Liver (tissue), 9 donors: ENCODE results near the gene DPYSL4. TPM values are rescaled to one million over a fixed set of nuclear protein-coding genes. Genes with fewer than 3 reads are reported as not detected.

Experiments used
- DNase-seq: peaks from one replicate; pipeline ENCODE4 v3.0.0-alpha.2; 2017; ENCODE audit warnings: low spot score
- H3K27ac ChIP-seq, 2 donors: one replicate each; pipeline ENCODE4 v1.7.0; 2013; ENCODE audit warnings: inconsistent platforms in 2 of 2, low read length in 2 of 2, control low read depth in 1 of 2, low read depth in 1 of 2, mild to moderate bottlenecking in 1 of 2
- H3K27me3 ChIP-seq, 4 donors: one replicate each; pipeline versions ENCODE4 v1.6.1 to v1.7.0; 2013; ENCODE audit warnings: low read length in 3 of 4, inconsistent platforms in 1 of 4, mild to moderate bottlenecking in 1 of 4, moderate library complexity in 1 of 4; ENCODE audit not compliant: control insufficient read depth in 4 of 4, insufficient read depth in 4 of 4
- H3K36me3 ChIP-seq, 4 donors: one replicate each; pipeline versions ENCODE4 v1.6.1 to v1.7.0; 2013; ENCODE audit warnings: low read length in 3 of 4, mild to moderate bottlenecking in 3 of 4, low read depth in 1 of 4, moderate library complexity in 1 of 4; ENCODE audit not compliant: control insufficient read depth in 4 of 4, insufficient read depth in 3 of 4
- H3K4me1 ChIP-seq, 4 donors: one replicate each; pipeline versions ENCODE4 v1.6.1 to v1.7.0; 2013; ENCODE audit warnings: low read length in 3 of 4, mild to moderate bottlenecking in 3 of 4, moderate library complexity in 1 of 4; ENCODE audit not compliant: control insufficient read depth in 4 of 4, insufficient read depth in 4 of 4
- H3K4me3 ChIP-seq, 3 donors: one replicate each; pipeline versions ENCODE4 v1.6.1 to v1.7.0; 2013; ENCODE audit warnings: low read length in 3 of 3, control low read depth in 1 of 3, low read depth in 1 of 3, mild to moderate bottlenecking in 1 of 3
- H3K9ac ChIP-seq, 2 donors: one replicate each; pipeline ENCODE4 v1.7.0; 2013; ENCODE audit warnings: low read length in 2 of 2, mild to moderate bottlenecking in 2 of 2, moderate library complexity in 2 of 2, control low read depth in 1 of 2, low read depth in 1 of 2
- H3K9me3 ChIP-seq, 4 donors: one replicate each; pipeline versions ENCODE4 v1.6.1 to v1.7.0; 2013; ENCODE audit warnings: low read length in 3 of 4; ENCODE audit not compliant: control insufficient read depth in 4 of 4
- CTCF ChIP-seq: fragments of 150-350 bp; IDR thresholded peaks from 2 replicates; pipeline ENCODE4 v1.5.1; 2017; ENCODE audit warnings: improper control_type of control experiment, low read depth, low read length; ENCODE audit not compliant: missing input control
- EGR1 ChIP-seq, 2 donors: IDR thresholded peaks; 2 replicates each; pipeline ENCODE4 v1.6.1; 2016 to 2018; ENCODE audit warnings: antibody characterized with exemption in 2 of 2, low read depth in 2 of 2
- FOXA1 ChIP-seq: IDR thresholded peaks from 2 replicates; pipeline ENCODE4 v1.6.1; 2016; ENCODE audit warnings: antibody characterized with exemption
- FOXA2 ChIP-seq: IDR thresholded peaks from 2 replicates; pipeline ENCODE4 v1.6.1; 2016; ENCODE audit warnings: antibody characterized with exemption
- GABPA ChIP-seq, 2 donors: IDR thresholded peaks in 1 of 2; conservative IDR thresholded peaks in 1 of 2; 2 replicates each; pipeline ENCODE4 v1.6.1; 2016; ENCODE audit warnings: antibody characterized with exemption in 2 of 2, mild to moderate bottlenecking in 1 of 2, moderate library complexity in 1 of 2
- HNF4A ChIP-seq, 2 donors: conservative IDR thresholded peaks; 2 replicates each; pipeline ENCODE4 v1.6.1; 2016; ENCODE audit warnings: antibody characterized with exemption in 2 of 2, mild to moderate bottlenecking in 2 of 2
- HNF4G ChIP-seq: IDR thresholded peaks from 2 replicates; pipeline ENCODE4 v1.6.1; 2016; ENCODE audit warnings: antibody characterized with exemption
- JUND ChIP-seq, 2 donors: IDR thresholded peaks; 2 replicates each; pipeline ENCODE4 v1.6.1; 2016; ENCODE audit warnings: antibody characterized with exemption in 2 of 2
- NR2F2 ChIP-seq: IDR thresholded peaks from 2 replicates; pipeline ENCODE4 v1.6.1; 2016; ENCODE audit warnings: antibody characterized with exemption
- RAD21 ChIP-seq, 2 donors: IDR thresholded peaks; 2 replicates each; pipeline ENCODE4 v1.6.1; 2016; ENCODE audit warnings: antibody characterized with exemption in 2 of 2, mild to moderate bottlenecking in 2 of 2
- RXRA ChIP-seq, 2 donors: IDR thresholded peaks; 2 replicates each; pipeline ENCODE4 v1.6.1; 2017 to 2018; ENCODE audit warnings: antibody characterized with exemption in 2 of 2, mild to moderate bottlenecking in 1 of 2
- SP1 ChIP-seq: IDR thresholded peaks from 2 replicates; pipeline ENCODE4 v1.6.1; 2018; ENCODE audit warnings: antibody characterized with exemption, mild to moderate bottlenecking
- TAF1 ChIP-seq: conservative IDR thresholded peaks from 2 replicates; pipeline ENCODE4 v1.6.1; 2016; ENCODE audit warnings: antibody characterized with exemption, mild to moderate bottlenecking
- YY1 ChIP-seq: IDR thresholded peaks from 2 replicates; pipeline ENCODE4 v1.6.1; 2016; ENCODE audit warnings: antibody characterized with exemption, mild to moderate bottlenecking
- WGBS: extraction: QIAGEN DNeasy Blood & Tissue Kit; methylation state at CpG from one replicate; pipeline ENCODE4 v1.1.7; 2013; 5-methylcytosine and 5-hydroxymethylcytosine counted together
- polyA plus RNA-seq, 2 donors: library from polyadenylated mRNA; stranded (reverse) in 1 of 2; unstranded in 1 of 2; fragments of 200-250 nt in 1 of 2; fragments of >200 nt in 1 of 2; fragmentation: Nextera tagmentation in 1 of 2; extraction: Ambion mirVana in 1 of 2; gene quantifications; one replicate each; pipeline versions ENCODE4 v1.2.1 to v1.2.3, GENCODE V29; 2013 to 2015
- total RNA-seq, 2 donors: library from RNA; depleted of rRNA; stranded (reverse); fragments of >200 nt; gene quantifications; one replicate each; pipeline ENCODE4 v1.2.3, GENCODE V29; 2014
- TF ChIP-seq, protein P1 (sequence below): IDR thresholded peaks from 2 replicates; pipeline ENCODE4 v1.6.1; 2016; ENCODE audit warnings: antibody characterized with exemption
- TF ChIP-seq, protein P2 (sequence below): IDR thresholded peaks from 2 replicates; pipeline ENCODE4 v1.6.1; 2016; ENCODE audit warnings: antibody characterized with exemption
- TF ChIP-seq, protein P3 (sequence below): IDR thresholded peaks from 2 replicates; pipeline ENCODE4 v1.6.1; 2016; ENCODE audit warnings: antibody characterized with exemption, mild to moderate bottlenecking
- TF ChIP-seq, protein P4 (sequence below): IDR thresholded peaks from 2 replicates; pipeline ENCODE4 v1.6.1; 2016; ENCODE audit warnings: antibody characterized with exemption
- donor health status: healthy.
- donor health status: healthy.
- donor health status: healthy.
- donor health status: healthy.
- donor health status: healthy.

The DPYSL4 gene
- total and polyA plus RNA-seq, 4 donors: 0.19 to 2.2 (median 0.26) TPM

DNA sequence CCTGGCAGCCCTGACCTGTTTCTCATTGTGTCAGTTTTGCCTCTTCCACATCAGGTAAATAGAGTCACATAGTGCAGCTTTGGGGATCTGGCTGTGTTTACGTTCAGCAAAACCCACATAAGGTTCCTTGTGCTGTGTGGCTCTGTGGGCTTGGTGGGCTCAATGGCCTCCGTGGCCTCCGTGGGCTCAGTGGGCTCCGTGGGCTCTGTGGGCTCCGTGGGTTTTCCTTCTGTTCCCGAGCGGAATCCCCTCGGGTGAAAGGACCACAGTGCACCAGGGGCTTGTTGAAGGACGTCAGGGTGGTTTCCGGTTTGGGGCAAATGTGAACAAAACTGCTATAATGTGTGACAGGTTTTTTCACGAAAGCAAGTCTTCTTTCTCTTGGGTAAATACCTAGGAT lies 12.5 kb upstream of the DPYSL4 start:
- H3K4me1 ChIP-seq: no peaks in the 10 kb centered on the region
- no peak overlapping the region for H3K27ac ChIP-seq
- DNase-seq: no peak
- peaks cover 0 to 9% (median 5%) of the 10 kb centered on the region in 4 donors for H3K27me3 ChIP-seq
- no peaks in the 10 kb centered on the region for H3K36me3 ChIP-seq
- H3K4me3 ChIP-seq: no peak overlapping the region
- H3K9me3 ChIP-seq: no peaks in the 10 kb centered on the region
- WGBS: 85% methylated on average over 11 of the region's 11 CpGs
- no peak overlapping the region for H3K9ac ChIP-seq
- TF ChIP-seq GABPA (IDR thresholded peaks at IDR 0.05 in 1 of 2, conservative IDR thresholded peaks at IDR 0.05 in 1 of 2): no peak
- TF ChIP-seq, protein P1, sequence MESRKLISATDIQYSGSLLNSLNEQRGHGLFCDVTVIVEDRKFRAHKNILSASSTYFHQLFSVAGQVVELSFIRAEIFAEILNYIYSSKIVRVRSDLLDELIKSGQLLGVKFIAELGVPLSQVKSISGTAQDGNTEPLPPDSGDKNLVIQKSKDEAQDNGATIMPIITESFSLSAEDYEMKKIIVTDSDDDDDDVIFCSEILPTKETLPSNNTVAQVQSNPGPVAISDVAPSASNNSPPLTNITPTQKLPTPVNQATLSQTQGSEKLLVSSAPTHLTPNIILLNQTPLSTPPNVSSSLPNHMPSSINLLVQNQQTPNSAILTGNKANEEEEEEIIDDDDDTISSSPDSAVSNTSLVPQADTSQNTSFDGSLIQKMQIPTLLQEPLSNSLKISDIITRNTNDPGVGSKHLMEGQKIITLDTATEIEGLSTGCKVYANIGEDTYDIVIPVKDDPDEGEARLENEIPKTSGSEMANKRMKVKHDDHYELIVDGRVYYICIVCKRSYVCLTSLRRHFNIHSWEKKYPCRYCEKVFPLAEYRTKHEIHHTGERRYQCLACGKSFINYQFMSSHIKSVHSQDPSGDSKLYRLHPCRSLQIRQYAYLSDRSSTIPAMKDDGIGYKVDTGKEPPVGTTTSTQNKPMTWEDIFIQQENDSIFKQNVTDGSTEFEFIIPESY: no peak
- TF ChIP-seq NR2F2: no peak
- TF ChIP-seq, protein P2, sequence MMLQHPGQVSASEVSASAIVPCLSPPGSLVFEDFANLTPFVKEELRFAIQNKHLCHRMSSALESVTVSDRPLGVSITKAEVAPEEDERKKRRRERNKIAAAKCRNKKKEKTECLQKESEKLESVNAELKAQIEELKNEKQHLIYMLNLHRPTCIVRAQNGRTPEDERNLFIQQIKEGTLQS: no peak
- TF ChIP-seq FOXA1: no peak
- no peak for TF ChIP-seq RAD21 (IDR thresholded peaks at IDR 0.05)
- no peak for TF ChIP-seq FOXA2
- TF ChIP-seq, protein P3, sequence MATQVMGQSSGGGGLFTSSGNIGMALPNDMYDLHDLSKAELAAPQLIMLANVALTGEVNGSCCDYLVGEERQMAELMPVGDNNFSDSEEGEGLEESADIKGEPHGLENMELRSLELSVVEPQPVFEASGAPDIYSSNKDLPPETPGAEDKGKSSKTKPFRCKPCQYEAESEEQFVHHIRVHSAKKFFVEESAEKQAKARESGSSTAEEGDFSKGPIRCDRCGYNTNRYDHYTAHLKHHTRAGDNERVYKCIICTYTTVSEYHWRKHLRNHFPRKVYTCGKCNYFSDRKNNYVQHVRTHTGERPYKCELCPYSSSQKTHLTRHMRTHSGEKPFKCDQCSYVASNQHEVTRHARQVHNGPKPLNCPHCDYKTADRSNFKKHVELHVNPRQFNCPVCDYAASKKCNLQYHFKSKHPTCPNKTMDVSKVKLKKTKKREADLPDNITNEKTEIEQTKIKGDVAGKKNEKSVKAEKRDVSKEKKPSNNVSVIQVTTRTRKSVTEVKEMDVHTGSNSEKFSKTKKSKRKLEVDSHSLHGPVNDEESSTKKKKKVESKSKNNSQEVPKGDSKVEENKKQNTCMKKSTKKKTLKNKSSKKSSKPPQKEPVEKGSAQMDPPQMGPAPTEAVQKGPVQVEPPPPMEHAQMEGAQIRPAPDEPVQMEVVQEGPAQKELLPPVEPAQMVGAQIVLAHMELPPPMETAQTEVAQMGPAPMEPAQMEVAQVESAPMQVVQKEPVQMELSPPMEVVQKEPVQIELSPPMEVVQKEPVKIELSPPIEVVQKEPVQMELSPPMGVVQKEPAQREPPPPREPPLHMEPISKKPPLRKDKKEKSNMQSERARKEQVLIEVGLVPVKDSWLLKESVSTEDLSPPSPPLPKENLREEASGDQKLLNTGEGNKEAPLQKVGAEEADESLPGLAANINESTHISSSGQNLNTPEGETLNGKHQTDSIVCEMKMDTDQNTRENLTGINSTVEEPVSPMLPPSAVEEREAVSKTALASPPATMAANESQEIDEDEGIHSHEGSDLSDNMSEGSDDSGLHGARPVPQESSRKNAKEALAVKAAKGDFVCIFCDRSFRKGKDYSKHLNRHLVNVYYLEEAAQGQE: no peak
- no peak for TF ChIP-seq HNF4A (conservative IDR thresholded peaks at IDR 0.05)
- TF ChIP-seq TAF1: no peak
- TF ChIP-seq, protein P4, sequence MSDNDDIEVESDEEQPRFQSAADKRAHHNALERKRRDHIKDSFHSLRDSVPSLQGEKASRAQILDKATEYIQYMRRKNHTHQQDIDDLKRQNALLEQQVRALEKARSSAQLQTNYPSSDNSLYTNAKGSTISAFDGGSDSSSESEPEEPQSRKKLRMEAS: no peak
- no peak for TF ChIP-seq SP1
- no peak for TF ChIP-seq RXRA (IDR thresholded peaks at IDR 0.05)
- TF ChIP-seq JUND (IDR thresholded peaks at IDR 0.05): no peak
- TF ChIP-seq CTCF: no peak
- TF ChIP-seq EGR1 (IDR thresholded peaks at IDR 0.05; ENCODE audit: low read depth in 2 of 2): no peak
- no peak for TF ChIP-seq YY1
- TF ChIP-seq HNF4G: no peak
